Fibroblast of the aortic adventitia (primary cell): Measurements from ENCODE around the gene FARSB. TPM values are rescaled to one million over a fixed set of nuclear protein-coding genes. Genes with fewer than 3 reads are reported as not detected.

Experiments
- DNase-seq: peaks from one replicate; pipeline ENCODE4 v3.0.0-alpha.2; 2010; ENCODE audit warnings: low read depth
- H3K4me3 ChIP-seq: 2 replicates; pipeline ENCODE4 v1.5.1; 2011; ENCODE audit warnings: low read depth, mild to moderate bottlenecking, control low read depth, low read length, moderate library complexity
- total RNA-seq: library from RNA; depleted of rRNA; stranded (reverse); fragments of >200 nt; gene quantifications from 2 replicates; pipeline ENCODE4 v1.2.3, GENCODE V29; 2012; ENCODE audit warnings: low replicate concordance
- TF ChIP-seq, protein P1 (sequence below): IDR thresholded peaks from 2 replicates; pipeline ENCODE4 v1.5.1; 2011; ENCODE audit warnings: mild to moderate bottlenecking, low read length, control low read depth, inconsistent platforms; ENCODE audit not compliant: insufficient read depth

Gene FARSB
- 6.5 and 34.3 TPM in 2 replicates for total RNA-seq

DNA sequence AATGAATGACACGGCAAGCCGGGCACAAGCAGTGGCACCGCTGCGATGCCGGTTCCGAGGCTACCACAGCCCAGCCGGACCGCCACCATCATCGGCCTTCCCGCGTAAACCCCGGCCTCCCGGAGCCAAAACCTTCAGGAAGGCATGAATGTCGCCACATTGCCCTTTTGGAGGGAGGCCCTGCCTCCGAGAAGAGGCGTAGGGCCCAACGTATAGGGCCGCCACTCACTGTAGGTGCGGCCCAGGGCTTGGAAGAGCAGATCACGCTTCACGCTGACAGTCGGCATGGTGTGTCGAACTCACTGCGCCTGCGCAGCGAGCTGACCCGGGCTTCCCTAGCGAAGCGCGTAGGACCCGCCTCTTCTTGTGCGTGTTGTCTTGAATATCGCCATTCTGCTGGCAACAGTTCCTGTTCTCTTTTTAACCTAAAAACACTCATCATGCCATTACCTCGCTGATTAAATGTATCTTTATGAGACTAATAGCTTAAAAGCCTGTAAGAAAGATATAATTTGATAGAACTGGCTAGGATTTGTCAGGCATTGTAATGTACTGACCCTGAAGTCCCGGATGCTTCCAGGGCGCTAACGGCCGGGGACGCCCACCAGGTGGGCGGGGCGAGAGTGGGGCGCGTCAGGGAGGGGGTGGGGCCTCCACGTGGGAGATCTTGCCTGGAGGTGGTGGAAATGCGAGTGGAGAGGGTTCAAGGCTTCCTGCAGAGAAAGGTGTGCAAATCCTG, at the start of gene FARSB:
Gene FARSB, minus strand, starts transcription at position 306 of the 739 bp plus-strand sequence. Its CDS starts 19 bp downstream, at position 287.
- peak within 1 kb of the TSS; percentile 99 for H3K4me3 ChIP-seq
- TF ChIP-seq, protein P1, sequence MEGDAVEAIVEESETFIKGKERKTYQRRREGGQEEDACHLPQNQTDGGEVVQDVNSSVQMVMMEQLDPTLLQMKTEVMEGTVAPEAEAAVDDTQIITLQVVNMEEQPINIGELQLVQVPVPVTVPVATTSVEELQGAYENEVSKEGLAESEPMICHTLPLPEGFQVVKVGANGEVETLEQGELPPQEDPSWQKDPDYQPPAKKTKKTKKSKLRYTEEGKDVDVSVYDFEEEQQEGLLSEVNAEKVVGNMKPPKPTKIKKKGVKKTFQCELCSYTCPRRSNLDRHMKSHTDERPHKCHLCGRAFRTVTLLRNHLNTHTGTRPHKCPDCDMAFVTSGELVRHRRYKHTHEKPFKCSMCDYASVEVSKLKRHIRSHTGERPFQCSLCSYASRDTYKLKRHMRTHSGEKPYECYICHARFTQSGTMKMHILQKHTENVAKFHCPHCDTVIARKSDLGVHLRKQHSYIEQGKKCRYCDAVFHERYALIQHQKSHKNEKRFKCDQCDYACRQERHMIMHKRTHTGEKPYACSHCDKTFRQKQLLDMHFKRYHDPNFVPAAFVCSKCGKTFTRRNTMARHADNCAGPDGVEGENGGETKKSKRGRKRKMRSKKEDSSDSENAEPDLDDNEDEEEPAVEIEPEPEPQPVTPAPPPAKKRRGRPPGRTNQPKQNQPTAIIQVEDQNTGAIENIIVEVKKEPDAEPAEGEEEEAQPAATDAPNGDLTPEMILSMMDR = no peak
- DNase-seq = peak; percentile 98

DNA sequence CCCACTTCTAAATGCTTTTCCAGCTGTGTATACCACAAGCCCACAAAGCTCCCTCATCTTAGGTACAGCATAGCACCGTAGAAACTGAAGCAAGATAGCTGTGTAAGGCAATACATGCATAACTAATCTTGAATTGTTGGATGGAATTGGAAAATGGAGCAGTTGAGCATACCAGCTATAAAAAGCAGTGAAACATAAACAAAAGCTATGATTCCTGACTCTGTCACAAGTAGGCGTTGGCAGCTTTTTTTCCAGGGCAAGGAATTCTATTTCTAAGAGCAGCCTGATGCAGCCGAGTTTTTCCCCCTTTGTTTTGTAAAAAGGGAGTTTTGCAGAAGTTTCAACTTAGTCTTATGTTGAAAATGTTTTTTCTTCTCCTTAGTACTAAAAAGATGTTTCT, 48.0 kb upstream of the FARSB start:
- peak; percentile 77 for DNase-seq
- H3K4me3 ChIP-seq = no peak overlapping the region
- TF ChIP-seq, protein P1 = no peak

DNA sequence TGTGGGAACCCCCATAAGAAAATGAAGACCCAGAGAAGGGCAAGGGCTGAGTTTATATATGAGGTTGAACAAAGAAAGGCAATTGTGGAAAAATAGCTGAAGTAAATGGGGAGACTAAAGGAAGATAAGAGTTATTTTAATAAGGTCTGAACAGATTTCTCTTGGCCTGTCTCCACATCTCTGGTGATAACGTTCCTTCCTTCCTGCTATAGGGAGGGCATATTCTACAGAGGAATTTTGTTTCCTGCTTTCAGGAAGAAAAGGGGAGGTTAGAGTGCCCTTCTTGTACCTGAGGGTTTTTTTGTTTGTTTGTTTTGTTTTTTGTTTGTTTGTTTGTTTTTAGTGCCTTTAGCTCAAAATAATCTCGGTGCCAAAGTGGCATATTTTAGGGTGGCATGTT, 47.2 kb upstream of the FARSB start:
- TF ChIP-seq, protein P1 = no peak
- DNase-seq = no peak
- no peak overlapping the region for H3K4me3 ChIP-seq

DNA sequence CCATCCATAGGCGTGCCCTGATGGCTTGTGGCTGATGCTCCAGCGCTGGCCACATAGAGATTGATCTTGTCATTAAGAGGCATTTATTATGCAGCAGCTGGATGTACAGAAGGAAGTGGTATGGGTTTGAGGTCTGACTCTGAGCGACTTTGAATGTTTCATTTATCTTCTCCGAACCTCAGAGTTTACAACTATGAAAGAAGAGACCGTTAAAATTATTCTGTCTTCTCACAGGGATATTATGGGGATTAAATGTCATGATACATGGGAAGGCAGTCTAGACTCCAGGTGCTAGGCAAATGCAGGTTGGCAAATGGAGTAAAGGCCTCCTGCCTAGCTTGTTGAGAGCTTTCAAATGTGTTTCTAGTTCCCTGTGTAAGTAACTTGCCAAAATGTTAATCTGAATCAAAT, 45.8 kb upstream of the FARSB start:
- TF ChIP-seq, protein P1 = no peak
- no peak overlapping the region for H3K4me3 ChIP-seq
- DNase-seq = no peak

DNA sequence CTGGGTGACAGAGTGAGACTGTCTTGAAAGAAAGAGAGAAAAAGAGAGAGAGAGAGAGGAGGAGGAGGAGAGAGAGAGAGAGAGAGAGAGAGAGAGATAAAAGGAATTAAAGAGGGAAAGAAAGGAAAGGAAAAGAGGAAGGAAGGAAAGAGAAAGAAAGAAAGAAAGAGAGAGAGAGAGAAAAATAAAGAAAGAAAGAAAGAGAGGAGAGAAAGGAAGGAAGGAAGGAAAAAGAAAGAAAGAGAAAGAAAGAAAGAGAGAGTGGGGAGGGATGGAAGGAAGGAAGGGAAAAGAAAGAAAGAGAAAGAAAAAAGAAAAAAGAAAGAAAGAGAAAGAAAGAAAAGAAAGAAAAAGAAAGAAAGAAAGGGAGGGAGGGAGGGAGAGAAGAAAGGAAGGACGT, 45.3 kb upstream of the FARSB start:
- H3K4me3 ChIP-seq = no peak overlapping the region
- TF ChIP-seq, protein P1 = no peak
- no peak for DNase-seq

- DNase-seq = no peak
- TF ChIP-seq, protein P1 = no peak
- H3K4me3 ChIP-seq = no peak overlapping the region
These were observed 42.4 kb upstream of the FARSB start for GRCh38 chr2:222698276-222698675.
